ENCODE results near the gene ARF3. TPM values are rescaled to one million over a fixed set of nuclear protein-coding genes. Genes with fewer than 3 reads are reported as not detected.

The ARF3 gene
- polyA plus RNA-seq, 4 donors: 96.2 to 138 (median 130) TPM

DNA sequence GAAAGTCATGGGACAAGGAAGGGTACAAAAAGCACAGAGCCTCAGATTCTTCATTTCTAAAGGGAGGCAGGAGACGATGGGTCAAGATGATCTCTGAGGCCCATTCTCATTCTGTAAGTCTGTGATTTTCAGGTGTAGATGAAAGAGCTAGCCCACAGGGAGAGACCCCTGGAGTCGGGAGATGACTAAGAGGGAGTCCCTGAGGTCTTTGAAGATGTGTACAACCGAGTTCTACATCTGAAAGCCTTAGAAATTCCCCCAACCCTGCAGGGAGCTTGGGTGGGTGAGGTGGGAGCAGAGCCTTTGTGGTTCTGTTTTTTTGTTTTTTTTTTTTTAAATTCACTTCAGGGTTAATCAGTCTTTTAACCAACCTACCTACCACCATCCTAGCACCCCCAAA is 11.2 kb upstream of the ARF3 start:
- no peak for DNase-seq (ENCODE audit: low read depth in 4 of 4, low spot score in 3 of 4)

DNA sequence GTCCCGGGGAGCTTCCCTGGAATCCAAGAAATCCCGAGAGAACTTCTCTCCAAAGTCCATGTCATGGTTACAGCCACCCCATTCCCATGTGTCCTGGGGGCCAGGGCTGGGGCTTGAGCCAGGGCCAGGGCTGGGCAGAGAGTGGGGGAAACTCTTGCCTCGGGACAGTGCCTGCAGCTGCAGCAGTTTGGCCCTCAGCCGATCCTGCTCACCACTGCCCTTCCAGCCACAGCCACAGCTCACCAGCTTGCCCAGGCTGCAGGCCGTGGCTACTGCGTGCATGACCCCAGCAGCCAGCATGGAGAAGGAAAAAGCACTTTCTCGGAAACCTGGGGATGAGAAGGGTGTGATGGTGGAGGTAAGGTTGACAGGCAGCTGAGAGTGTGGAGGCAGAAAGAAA is 10.7 kb upstream of the ARF3 start:
- DNase-seq (ENCODE audit: low read depth in 4 of 4, low spot score in 3 of 4): no peak

DNA sequence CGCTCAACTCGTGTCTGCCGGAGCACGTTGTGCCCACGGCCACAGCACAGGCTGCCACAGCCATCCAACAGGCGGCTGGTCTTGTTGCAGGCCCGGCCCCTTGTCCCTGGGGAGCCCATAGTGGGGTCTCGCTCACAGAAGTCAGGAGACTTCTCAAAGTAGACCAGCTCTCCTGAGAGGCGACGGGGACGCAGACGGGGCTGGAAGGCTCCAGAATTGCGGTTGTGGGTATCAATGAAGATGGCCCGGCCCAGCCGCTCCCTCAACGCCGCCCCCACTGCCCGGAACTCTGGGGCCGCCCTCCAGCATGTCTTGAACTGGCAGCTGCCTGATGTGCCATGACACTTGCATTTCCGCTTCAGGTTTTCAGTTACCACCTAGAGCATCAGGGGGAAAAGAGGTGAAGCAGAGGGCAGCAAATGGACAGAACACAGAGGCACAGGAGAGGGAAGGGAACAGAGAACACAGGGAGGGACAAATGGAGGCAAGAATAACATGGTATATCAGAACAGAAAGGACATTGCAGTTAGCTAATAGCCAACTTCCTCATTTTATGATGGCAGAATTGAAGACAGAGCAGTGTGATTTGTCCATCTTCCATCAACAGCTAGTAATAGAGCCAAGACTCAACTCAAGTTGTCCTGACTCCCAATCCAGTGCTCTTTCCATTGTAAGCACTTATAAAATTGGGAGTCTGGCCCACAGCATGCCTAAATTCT is 9.0 kb upstream of the ARF3 start:
- DNase-seq (ENCODE audit: low read depth in 4 of 4, low spot score in 3 of 4): no peak

DNA sequence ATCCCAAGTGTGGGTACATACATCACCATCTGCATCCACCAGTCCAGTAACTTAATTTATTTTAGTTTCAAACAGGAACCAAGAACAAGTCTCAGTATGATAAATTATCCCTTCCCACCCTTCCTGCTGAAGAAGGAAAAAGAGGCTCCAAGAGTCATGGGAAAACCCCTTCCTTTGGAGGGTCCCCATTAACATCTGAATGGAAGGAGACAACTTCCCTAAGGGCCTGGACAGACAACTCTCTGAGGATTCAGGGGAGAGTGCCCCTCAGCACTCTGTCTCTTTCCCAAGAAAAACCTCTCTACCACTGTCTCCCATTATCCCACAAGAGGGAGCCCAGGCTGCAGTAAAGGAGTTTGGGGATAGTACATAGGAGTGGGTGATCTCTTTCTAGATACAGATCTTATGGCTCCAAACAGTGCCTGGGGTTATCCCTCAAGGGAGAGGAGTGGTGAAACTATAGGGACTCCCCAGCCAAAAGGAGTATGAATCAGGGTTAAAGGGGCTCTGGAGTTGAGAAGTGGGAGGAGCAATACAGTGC is 8.1 kb upstream of the ARF3 start:
- DNase-seq (ENCODE audit: low read depth in 4 of 4, low spot score in 3 of 4): no peak

DNA sequence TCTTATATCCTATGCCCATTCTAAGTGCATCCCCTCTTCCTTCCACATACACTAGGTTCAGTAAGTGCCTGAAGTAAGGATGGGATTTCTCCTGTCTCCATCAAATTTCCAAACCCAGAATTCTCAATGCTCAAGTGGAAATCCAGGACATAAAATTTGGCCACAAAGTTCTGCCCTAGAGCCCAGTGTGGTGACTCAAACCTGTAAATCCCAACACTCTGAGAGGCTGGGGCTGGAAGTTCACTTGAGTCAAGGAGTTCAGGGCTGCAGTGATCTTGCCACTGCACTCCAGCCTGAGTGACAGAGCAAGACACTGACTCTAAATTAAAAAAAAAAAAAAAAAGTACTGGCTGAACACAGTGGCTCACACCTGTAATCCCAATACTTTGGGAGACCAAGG is 4.5 kb upstream of the ARF3 start:
- no peak for DNase-seq (ENCODE audit: low read depth in 4 of 4, low spot score in 3 of 4)

DNA sequence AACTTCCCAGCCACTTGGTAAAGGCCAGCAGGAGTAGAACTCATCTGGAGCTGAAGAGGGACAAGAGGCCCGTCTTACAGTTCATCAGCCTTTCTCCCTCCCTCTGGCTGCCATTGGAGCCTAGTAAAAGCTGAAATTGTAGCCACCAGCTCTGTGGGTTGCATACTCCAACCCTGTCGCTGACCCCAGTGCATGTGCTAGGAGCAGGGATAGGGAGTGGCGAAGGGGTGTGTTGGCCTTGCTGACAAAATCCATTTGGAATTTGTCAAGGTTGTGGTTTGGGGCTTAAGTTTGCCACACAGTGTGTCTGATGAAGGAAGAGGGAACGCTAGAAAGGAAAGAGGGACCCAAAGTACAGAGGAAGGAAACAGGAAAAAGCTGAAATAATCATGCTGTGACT is 4.0 kb upstream of the ARF3 start:
- DNase-seq (ENCODE audit: low read depth in 4 of 4, low spot score in 3 of 4): no peak

DNA sequence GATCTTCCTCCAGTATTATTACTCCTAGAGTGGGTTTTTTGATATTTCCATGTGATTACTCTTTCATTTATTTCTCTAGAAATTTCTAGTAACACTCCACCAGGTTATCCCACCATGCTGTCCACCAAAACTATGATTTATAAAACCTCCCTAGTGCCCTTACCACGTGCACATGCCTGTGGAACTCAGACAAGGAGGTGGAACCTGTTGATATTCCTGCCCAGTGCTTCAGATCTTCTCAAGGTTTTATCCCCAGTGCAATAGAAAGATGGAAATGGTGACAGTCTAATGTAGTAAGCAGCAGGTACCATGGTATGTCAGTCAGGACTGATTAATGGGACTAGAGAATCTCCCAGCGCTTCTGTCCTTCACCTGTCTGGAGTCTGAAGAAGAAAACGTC is 3.5 kb upstream of the ARF3 start:
- DNase-seq (ENCODE audit: low read depth in 4 of 4, low spot score in 3 of 4): no peak

DNA sequence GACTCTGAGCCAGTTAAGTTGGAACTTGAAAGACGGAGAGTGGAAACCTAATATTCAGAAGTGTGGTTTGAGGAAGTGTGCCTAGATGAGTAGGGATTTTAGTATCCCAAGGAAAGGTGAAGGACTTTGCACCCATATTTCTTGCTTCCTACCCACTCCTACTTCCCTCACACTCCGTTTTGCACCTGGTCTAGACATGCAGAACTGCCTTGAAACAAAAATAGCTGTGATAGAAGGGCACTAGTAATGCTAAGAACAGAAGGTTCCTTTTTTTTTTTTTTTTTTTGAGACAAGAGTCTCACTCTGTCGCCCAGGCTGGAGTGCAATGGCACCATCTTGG is 732 bp upstream of the ARF3 start:
- no peak for DNase-seq (ENCODE audit: low read depth in 4 of 4, low spot score in 3 of 4)

DNA sequence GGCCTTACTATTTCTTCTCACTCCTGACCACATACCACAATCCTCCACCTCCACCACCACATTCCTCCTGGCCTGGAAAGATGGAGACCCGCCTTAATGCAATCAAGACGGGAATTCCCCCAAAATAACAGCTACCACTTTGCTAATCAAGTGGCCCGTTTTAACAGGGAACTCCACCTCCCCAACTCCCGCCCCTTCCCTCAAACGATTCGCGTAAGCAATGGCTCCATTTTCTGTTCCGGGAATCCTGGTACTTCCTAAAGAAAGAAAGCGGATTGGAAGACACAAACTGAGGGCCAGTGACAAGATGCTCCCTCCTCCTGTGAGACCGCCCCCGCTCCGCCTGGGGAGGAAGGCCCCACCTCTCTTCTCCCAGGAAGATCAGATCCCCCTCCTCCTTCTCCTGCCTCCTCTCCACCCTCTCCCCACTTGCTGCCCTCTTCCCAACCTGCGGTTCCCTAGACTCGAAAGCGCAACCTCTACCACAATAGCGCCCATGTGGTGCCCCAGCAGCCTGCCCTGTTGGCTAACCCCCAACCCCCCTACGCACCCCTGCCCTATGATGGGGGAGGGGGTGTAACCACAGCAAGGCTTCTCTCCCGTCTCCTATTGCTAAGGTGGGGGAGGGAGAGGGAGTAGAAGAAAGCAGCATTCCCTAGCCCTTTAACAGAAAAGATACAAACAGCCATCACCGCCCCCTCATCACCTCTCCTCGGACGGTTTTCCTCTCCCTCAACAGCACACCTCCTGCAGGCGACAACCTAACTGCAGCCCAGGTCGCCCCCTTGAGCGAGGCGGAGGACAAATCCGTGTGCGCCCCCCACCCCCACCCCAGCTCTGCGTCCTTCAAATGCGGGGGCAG is 777 bp downstream of the ARF3 start:
- peak; percentile 76 to 87 (median 82) for DNase-seq (ENCODE audit: low read depth in 4 of 4, low spot score in 3 of 4)

DNA sequence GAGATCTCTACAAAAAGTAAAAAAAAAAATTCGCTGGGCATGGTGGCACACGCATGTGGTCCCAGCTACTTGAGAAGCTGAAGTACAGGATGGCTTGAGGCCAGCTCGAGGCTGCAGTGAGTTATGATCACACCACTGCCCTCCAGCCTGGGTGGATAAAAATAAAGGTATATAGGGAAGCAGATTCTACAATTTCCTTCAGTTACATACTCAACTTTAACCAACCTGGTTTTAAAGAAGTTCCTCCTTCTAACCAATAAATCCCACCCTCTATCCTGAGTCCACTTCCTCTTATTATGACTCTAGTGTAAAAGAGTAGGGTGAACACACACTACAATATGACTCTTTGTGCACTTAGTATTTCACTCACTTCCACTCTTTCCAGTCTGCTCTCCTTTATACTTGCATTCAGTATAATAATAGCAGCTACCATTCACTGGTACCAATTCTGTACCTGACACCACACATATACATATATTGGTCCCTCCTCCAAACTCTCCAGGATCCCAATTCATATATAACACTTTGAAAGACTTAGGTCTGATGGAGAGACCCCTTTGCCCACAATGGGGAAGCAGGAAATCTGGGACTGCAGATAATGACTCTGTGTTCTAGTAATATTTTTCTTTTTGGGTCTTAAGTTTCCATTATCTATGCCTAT is 2.3 kb downstream of the ARF3 start:
- DNase-seq (ENCODE audit: low read depth in 4 of 4, low spot score in 3 of 4): no peak

DNA sequence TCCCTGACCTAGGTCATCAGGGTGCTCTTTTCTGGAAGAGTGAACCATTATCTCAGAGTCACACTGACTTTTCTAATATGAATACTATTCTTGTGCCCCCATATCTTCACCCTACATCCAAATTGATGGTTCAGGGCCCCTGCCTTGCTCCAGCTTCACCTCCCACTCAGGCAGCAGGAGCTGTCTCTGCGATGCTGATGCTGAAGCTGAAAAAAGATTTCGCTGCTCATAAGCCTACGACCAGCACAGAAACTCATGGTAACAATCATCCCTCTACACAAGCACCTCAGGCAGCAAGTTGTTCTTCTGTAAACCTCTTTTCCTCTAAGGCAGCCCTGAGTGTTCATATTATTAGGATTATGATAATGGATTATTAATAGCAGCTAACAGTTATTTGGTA is 3.2 kb downstream of the ARF3 start:
- no peak for DNase-seq (ENCODE audit: low read depth in 4 of 4, low spot score in 3 of 4)

DNA sequence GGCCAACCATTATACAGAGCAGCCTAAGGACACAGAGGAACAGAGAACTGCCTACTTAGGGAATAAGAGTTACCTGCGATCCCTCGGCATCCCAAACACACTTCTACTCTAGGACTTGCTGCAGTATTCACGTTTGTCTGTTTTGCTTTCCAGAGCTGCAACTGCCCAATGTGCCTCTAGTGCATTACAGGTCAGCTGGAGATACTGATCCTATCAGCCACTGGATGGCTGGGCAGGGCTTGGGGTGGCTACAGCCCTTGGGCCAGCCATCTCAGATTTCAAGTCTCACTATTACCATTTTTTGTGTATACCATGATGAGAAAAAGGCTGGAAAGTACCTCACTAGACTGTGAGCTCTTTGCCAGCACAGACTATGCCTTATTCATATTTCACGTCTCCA is 4.6 kb downstream of the ARF3 start:
- DNase-seq (ENCODE audit: low read depth in 4 of 4, low spot score in 3 of 4): no peak

DNA sequence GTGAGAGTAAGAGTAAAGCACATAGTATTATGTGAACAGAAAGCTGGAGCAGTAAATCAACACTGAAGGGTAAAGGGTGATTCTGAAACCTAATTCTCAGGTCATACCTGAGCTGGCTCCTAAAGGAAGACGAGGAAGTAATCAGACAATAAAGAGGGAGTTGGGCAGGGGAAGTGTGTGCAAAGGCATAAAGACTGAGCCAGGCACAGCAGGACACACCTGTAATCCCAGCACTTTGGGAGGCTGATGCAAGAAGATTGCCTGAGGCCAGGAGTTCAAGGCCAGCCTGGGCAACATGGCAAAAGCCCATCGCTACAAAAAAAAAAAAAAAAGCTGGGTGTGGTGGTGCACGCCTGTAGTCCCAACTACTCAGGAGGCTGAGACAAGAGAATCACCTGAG is 9.6 kb downstream of the ARF3 start:
- no peak for DNase-seq (ENCODE audit: low read depth in 4 of 4, low spot score in 3 of 4)

DNA sequence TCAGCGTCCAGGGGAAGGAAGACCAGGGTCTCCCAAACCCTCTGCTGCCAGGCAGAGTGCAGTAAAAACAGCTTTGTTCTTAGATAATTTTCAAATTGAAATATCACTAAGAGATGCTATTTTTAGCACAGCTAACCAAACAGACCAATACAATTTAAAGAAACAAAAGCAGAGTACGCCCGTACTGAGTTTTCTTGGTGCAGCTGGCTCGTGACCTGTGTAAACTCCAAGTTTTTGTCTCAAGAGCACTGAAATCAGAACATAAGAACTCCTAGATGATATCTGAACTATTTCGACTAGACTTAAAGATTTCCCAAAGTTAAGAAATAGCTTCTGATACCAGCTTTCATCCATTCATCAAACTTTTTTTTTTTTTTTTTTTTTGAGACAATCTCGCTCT is 10.3 kb downstream of the ARF3 start:
- no peak for DNase-seq (ENCODE audit: low read depth in 4 of 4, low spot score in 3 of 4)

DNA sequence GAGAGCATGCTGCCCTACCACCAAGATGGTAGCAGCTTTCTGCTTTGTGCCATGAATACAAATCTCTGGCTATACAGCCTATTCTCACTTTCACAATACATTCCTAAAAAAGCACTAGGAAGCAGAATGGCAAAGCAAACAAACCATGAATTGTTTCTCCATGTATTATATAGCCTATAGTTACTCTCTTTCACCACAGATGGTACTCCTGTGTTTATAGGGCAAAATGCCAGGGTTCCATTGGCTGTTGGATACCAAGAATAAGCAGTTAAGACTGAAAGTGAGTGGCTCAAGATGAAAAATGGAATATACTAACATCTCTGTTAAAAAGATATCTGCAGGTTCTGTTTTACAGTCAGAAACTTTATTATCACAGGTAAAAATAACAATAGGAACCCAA is 11.1 kb downstream of the ARF3 start:
- no peak for DNase-seq (ENCODE audit: low read depth in 4 of 4, low spot score in 3 of 4)

DNA sequence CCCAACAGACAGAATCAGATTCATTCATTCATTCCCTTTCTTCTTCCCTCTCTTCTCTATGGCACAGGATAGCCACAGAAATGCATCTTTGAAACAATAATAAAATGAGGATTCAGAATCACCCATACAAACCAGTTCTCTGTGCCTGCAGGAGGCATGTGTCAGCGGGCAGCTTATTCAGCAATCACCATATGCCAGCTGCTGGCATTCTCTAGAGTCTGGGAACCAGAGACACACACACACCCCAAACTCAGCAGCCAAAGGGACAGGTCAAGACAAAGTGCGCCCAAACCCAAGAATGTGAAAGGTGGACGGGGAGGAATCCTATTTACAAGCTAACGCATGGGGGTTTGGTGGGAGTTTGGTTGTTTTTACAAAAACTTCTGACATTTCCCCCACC is 14.1 kb downstream of the ARF3 start:
- DNase-seq (ENCODE audit: low read depth in 4 of 4, low spot score in 3 of 4): no peak

DNA sequence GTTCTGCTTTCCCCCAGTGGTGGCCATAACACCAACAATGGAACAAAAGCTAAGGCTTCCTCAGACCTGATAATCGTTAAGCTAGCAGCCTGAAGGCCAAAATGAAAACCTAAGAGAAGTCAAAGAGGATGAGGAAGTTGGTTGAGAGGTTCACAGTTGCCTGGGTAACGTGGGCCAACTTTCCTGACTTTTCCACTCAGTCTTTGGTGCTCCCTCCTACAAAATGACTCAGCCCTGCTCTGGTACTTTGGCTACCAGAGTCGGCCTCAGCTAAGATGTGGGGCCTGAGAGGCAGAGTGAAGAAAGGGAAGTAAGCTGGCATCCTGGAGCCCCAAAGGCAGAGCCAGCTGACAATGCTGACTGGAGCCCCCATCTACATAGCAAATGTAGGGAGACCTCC is 17.1 kb downstream of the ARF3 start:
- DNase-seq (ENCODE audit: low read depth in 4 of 4, low spot score in 3 of 4): no peak

DNA sequence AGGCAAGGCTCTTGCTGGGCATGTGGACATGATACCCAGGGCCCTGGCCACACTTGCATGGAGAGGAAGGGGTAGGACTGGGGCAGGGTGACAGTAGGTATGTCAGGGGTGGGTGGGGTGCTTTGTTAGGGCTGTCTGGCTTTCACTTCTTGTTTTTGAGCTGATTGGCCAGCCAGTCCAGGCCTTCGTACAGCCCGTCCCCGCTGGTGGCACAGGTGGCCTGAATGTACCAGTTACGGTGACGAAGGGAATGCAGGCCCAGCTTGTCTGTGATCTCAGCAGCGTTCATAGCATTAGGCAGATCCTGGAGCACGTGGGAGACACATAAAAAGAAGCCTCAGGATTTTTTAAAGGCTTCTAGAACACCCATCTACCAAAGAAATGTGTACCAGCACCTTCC is 18.5 kb downstream of the ARF3 start:
- no peak for DNase-seq (ENCODE audit: low read depth in 4 of 4, low spot score in 3 of 4)

DNA sequence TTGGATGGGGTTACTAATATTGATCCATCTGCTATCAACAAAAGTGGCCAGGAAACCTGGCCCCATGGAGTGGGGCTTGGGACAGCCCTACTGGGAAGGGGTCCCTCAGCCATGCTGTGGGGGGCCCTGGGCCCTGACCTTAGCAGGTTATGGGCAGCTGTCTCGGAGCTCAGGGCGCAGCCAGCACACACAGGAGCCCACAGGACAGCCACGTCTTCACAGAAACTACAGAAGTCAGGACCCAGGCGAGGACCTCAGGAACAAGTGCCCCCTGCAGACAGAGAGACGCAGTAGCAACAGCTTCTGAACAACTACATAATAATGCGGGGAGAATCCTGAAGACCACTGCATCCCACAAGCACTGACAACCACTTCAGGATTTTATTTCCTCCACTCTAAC is 20.1 kb downstream of the ARF3 start:
- DNase-seq (ENCODE audit: low read depth in 4 of 4, low spot score in 3 of 4): no peak

DNA sequence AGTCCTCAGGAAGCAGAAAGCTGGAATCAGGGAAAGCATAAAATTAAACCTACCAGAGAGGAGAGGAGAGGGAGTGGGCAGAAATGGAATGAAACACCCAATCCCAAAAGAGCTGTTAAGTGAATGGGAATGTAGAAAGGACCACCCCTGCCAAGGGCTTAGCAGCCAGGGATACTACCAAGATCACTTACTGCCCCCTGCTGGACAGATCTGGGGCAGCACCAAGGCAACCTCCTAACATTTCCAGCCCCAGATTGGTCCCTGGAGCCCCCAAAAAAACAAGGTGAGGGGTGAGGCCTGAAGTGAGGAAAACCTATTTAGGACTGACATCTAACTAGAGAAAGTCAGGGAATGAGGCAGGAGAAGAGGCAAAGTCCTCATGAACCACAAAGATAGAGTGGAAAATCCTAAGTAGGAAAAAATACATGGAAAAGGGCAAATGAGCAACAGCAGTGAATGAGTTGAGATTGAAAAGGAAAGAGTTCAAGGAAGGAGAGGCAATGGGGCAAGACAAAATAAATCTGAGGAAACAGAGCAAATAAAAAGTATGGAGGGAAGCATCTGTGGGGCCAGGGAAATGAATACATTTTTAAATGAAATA is 20.8 kb downstream of the ARF3 start:
- DNase-seq (ENCODE audit: low read depth in 4 of 4, low spot score in 3 of 4): peak in 1 of 4 donors; percentile 42

DNA sequence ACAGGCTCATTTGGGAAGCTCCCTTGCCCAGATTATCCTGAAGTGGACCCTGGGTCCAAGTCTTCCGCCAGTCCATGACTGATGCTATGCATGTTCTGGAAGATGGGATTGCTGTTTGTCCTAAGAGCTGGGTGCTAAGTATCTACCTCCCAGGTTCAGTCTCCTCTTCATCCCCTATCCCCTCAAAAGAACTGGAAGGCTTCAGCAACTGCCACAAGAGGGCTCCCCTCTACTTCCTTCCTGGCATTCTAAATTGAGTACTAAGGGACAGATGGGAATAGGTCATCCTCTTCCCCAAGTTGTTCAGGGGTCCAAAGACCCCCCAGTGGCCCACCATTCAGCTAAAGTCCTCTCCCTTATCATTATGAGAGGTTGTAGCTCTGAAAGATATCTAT is 23.0 kb downstream of the ARF3 start:
- no peak for DNase-seq (ENCODE audit: low read depth in 4 of 4, low spot score in 3 of 4)
